SK-N-MC (cell line): ENCODE measurements around the gene RAD51AP1.
"Not testable (repeated sequence)": the region's sequence is repeated elsewhere in the genome, so short reads cannot be mapped to it uniquely, and the experiment has no call there.

Experiments used
- EZH2 ChIP-seq: fragments of 200-600 bp; sonication (generic); IDR thresholded peaks from one replicate; pipeline ENCODE4 v1.6.1; 2017; ENCODE audit warnings: antibody characterized with exemption
- POLR2AphosphoS5 ChIP-seq: IDR thresholded peaks from 2 replicates; pipeline ENCODE4 v1.6.1; 2012; ENCODE audit warnings: mild to moderate bottlenecking, low read depth, low read length, borderline replicate concordance

DNA sequence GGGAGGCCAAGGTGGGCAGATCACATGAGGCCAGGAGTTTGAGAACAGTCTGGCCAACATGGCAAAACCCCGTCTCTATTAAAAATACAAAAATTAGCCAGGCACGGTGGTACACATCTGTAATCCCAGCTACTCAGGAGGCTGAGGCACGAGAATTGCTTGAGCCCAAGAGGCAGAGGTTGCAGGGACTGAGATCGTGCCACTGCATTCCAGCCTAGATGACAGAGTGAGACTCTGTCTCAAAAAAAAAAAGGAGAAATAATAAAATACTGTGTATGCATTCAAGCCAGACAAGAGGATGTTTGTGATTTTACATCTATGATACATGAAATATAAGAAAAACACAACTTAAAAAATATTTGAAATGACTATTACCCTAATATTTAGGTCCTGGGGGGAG, 30.2 kb upstream of the RAD51AP1 start:
- not testable (repeated sequence) for TF ChIP-seq POLR2AphosphoS5, EZH2
